GM23248 (cell line): ENCODE data around the gene ITPKB. TPM values are rescaled to one million over a fixed set of nuclear protein-coding genes. Genes with fewer than 3 reads are reported as not detected.

Source experiments
- DNase-seq: peaks from one replicate; pipeline ENCODE4 v3.0.0-alpha.2; 2015
- H2AFZ ChIP-seq: fragments of 200-600 bp; sonication (generic); 2 replicates; pipeline ENCODE4 v1.6.1; 2016; ENCODE audit warnings: antibody characterized with exemption
- H3F3A ChIP-seq: fragments of 200-600 bp; sonication (generic); 2 replicates; pipeline ENCODE4 v1.6.1; 2016; ENCODE audit warnings: mild to moderate bottlenecking, antibody characterized with exemption, mixed run types; ENCODE audit not compliant: insufficient read depth
- H3K27ac ChIP-seq: fragments of 200-600 bp; sonication (generic); 2 replicates; pipeline ENCODE4 v1.5.1; 2016; ENCODE audit warnings: mild to moderate bottlenecking
- H3K27me3 ChIP-seq: fragments of 200-600 bp; sonication (generic); replicated peaks from 2 replicates; pipeline ENCODE4 v1.6.1; 2016; ENCODE audit warnings: mild to moderate bottlenecking; ENCODE audit not compliant: insufficient read depth
- H3K36me3 ChIP-seq: fragments of 200-600 bp; sonication (generic); 2 replicates; pipeline ENCODE4 v1.6.1; 2016; ENCODE audit warnings: low read depth, mild to moderate bottlenecking
- H3K4me1 ChIP-seq: fragments of 200-600 bp; sonication (generic); 2 replicates; pipeline ENCODE4 v1.6.1; 2016; ENCODE audit warnings: mild to moderate bottlenecking; ENCODE audit not compliant: insufficient read depth
- H3K4me2 ChIP-seq: fragments of 200-600 bp; sonication (generic); one replicate; pipeline ENCODE4 v1.6.1; 2016; ENCODE audit warnings: mild to moderate bottlenecking; ENCODE audit not compliant: unreplicated experiment
- H3K4me3 ChIP-seq: fragments of 200-600 bp; sonication (generic); 2 replicates; pipeline ENCODE4 v1.5.1; 2016; ENCODE audit warnings: mild to moderate bottlenecking
- H3K79me2 ChIP-seq: fragments of 200-600 bp; sonication (generic); 2 replicates; pipeline ENCODE4 v1.6.1; 2016; ENCODE audit warnings: mild to moderate bottlenecking; ENCODE audit not compliant: insufficient read depth
- H3K9ac ChIP-seq: fragments of 200-600 bp; sonication (generic); 2 replicates; pipeline ENCODE4 v1.6.1; 2016; ENCODE audit warnings: mild to moderate bottlenecking
- H3K9me2 ChIP-seq: fragments of 200-600 bp; sonication (generic); 2 replicates; pipeline ENCODE4 v1.6.1; 2016; ENCODE audit warnings: mixed run types, mild to moderate bottlenecking, moderate library complexity; ENCODE audit not compliant: insufficient read depth
- H3K9me3 ChIP-seq: fragments of 200-600 bp; sonication (generic); one replicate; pipeline ENCODE4 v1.6.1; 2017; ENCODE audit warnings: low read depth
- H4K20me1 ChIP-seq: fragments of 200-600 bp; sonication (generic); 2 replicates; pipeline ENCODE4 v1.6.0; 2016; ENCODE audit not compliant: insufficient read depth
- EZH2 ChIP-seq: fragments of 200-600 bp; sonication (generic); IDR thresholded peaks from 2 replicates; pipeline ENCODE4 v1.6.1; 2018; ENCODE audit warnings: antibody characterized with exemption, mild to moderate bottlenecking; ENCODE audit not compliant: insufficient read depth, poor library complexity, severe bottlenecking
- EZH2phosphoT487 ChIP-seq: fragments of 200-600 bp; sonication (generic); IDR thresholded peaks from 2 replicates; pipeline ENCODE4 v1.6.1; 2018; ENCODE audit warnings: antibody characterized with exemption, moderate library complexity, mild to moderate bottlenecking, low read depth; ENCODE audit not compliant: insufficient read depth
- WGBS, 2 experiments: methylation state at CpG; one replicate each; pipeline ENCODE4 v1.1.6; 2015 to 2017; ENCODE audit warnings: low lambda C conversion rate in 2 of 2, low coverage in 1 of 2; ENCODE audit errors: missing lambda C conversion rate in 2 of 2; 5-methylcytosine and 5-hydroxymethylcytosine counted together
- in situ Hi-C: fragments of 300-500 bp; cut with MboI; formaldehyde crosslinking; loops from 2 replicates; pipeline ENCODE4 v1.15.0; 2020
- polyA plus RNA-seq: library from polyadenylated mRNA; unstranded; fragments of >200 nt; fragmentation: Nextera tagmentation; extraction: Ambion mirVana; gene quantifications from 2 replicates; pipeline ENCODE4 v1.2.1, GENCODE V29; 2016
- total RNA-seq: library from RNA; depleted of rRNA; stranded (reverse); fragments of >200 nt; shearing (Covaris generic); gene quantifications from 2 replicates; pipeline ENCODE4 v1.2.3, GENCODE V29; 2014

ITPKB gene
- total and polyA plus RNA-seq, 2 experiments from 2014 or later = 0.26 to 0.86 TPM

- H3K9me2 ChIP-seq = no peaks in the 10 kb centered on the region
- no peaks in the 10 kb centered on the region for H3K9me3 ChIP-seq
- H4K20me1 ChIP-seq = no peaks in the 10 kb centered on the region
- H3K4me3 ChIP-seq = no peak overlapping the region
- no peak overlapping the region for H3K27ac ChIP-seq
- 79 to 84% methylated on average over 9 of the region's 9 CpGs for WGBS, 2 experiments
- no peaks in the 10 kb centered on the region for H3K27me3 ChIP-seq
- H2AFZ ChIP-seq = no peak overlapping the region
- no peaks in the 10 kb centered on the region for H3K36me3 ChIP-seq
- no peak overlapping the region for H3K4me2 ChIP-seq
- TF ChIP-seq EZH2 (no peak), EZH2phosphoT487 (no peak)
- no peaks in the 10 kb centered on the region for H3K4me1 ChIP-seq
- in situ Hi-C loops = loop anchor here (5.0 to 10.0 kb wide), 2 partner anchors 200 to 812 kb away; no protein-coding TSS in a partner anchor
- no peaks in the 10 kb centered on the region for H3F3A ChIP-seq
- no peak overlapping the region for H3K9ac ChIP-seq
- no peaks in the 10 kb centered on the region for H3K79me2 ChIP-seq
- DNase-seq = no peak
Measured at GRCh38 chr1:226632169-226632879, 106.8 kb downstream of the ITPKB start.

GRCh38 chr1:226631229-226632000 lies 107.7 kb downstream of the ITPKB start:
- H3K9me2 ChIP-seq = no peaks in the 10 kb centered on the region
- no peaks in the 10 kb centered on the region for H3K9me3 ChIP-seq
- no peaks in the 10 kb centered on the region for H4K20me1 ChIP-seq
- no peaks in the 10 kb centered on the region for H3F3A ChIP-seq
- DNase-seq = no peak
- H2AFZ ChIP-seq = no peak overlapping the region
- no peak overlapping the region for H3K4me3 ChIP-seq
- TF ChIP-seq EZH2phosphoT487 (no peak), EZH2 (no peak)
- H3K79me2 ChIP-seq = no peaks in the 10 kb centered on the region
- no peaks in the 10 kb centered on the region for H3K27me3 ChIP-seq
- 61 to 67% methylated on average over 10 of the region's 10 CpGs for WGBS, 2 experiments
- H3K27ac ChIP-seq = no peak overlapping the region
- in situ Hi-C loops = loop anchor here (5.0 to 10.0 kb wide), 2 partner anchors 201 to 813 kb away; no protein-coding TSS in a partner anchor
- H3K36me3 ChIP-seq = no peaks in the 10 kb centered on the region
- no peaks in the 10 kb centered on the region for H3K4me1 ChIP-seq
- H3K9ac ChIP-seq = no peak overlapping the region
- H3K4me2 ChIP-seq = no peak overlapping the region

GRCh38 chr1:226630592-226630991 lies 108.5 kb downstream of the ITPKB start:
- Histone ChIP-seq H3K9me3 (no peaks in the 10 kb centered on the region), H3K79me2 (no peaks in the 10 kb centered on the region), H3F3A (no peaks in the 10 kb centered on the region), H3K4me2 (no peak overlapping the region), H3K36me3 (no peaks in the 10 kb centered on the region), H3K9ac (no peak overlapping the region), H4K20me1 (no peaks in the 10 kb centered on the region), H3K27me3 (no peaks in the 10 kb centered on the region), H2AFZ (no peak overlapping the region), H3K9me2 (no peaks in the 10 kb centered on the region), H3K4me3 (no peak overlapping the region), H3K4me1 (no peaks in the 10 kb centered on the region), H3K27ac (no peak overlapping the region)
- no peak for TF ChIP-seq EZH2
- TF ChIP-seq EZH2phosphoT487 = no peak
- no peak for DNase-seq
- in situ Hi-C loops = loop anchor here (5.0 to 10.0 kb wide), 2 partner anchors 202 to 814 kb away; no protein-coding TSS in a partner anchor
- 88 to 98% methylated on average over 3 of the region's 3 CpGs for WGBS, 2 experiments

GRCh38 chr1:226629896-226630550 lies 109.1 kb downstream of the ITPKB start:
- H3K4me3 ChIP-seq = no peak overlapping the region
- H3F3A ChIP-seq = no peaks in the 10 kb centered on the region
- H3K79me2 ChIP-seq = no peaks in the 10 kb centered on the region
- H3K27me3 ChIP-seq = no peaks in the 10 kb centered on the region
- H3K9ac ChIP-seq = no peak overlapping the region
- TF ChIP-seq EZH2 (no peak), EZH2phosphoT487 (no peak)
- in situ Hi-C loops = loop anchor here (5.0 to 10.0 kb wide), 2 partner anchors 202 to 815 kb away; no protein-coding TSS in a partner anchor
- no peaks in the 10 kb centered on the region for H3K9me2 ChIP-seq
- no peak overlapping the region for H3K27ac ChIP-seq
- no peak overlapping the region for H2AFZ ChIP-seq
- H3K4me1 ChIP-seq = 0 out of 2 replicates have a peak, but pooled peaks cover under 1% of the 10 kb centered on the region
- 84 to 94% methylated on average over 6 of the region's 6 CpGs for WGBS, 2 experiments
- no peaks in the 10 kb centered on the region for H3K36me3 ChIP-seq
- no peaks in the 10 kb centered on the region for H3K9me3 ChIP-seq
- H3K4me2 ChIP-seq = no peak overlapping the region
- DNase-seq = no peak
- no peaks in the 10 kb centered on the region for H4K20me1 ChIP-seq
